NOMO-1 treated with DMSO at 0.1 percent for 48 hours (cell line): Measurements from ENCODE around the gene CST4.
"Not testable (repeated sequence)": the region's sequence is repeated elsewhere in the genome, so short reads cannot be mapped to it uniquely, and the experiment has no call there.

ENCODE experiments used
- DNase-seq: peaks from one replicate; lab custom pipeline; 2025; ENCODE audit not compliant: unreplicated experiment; lab: John Stamatoyannopoulos, UW

Gene CST4

GRCh38 chr20:23688684-23689398 lies at the start of gene CST4:
TSS of gene CST4 (minus strand) at chr20:23689038. CDS start at chr20:23688969, 69 bp downstream.
- DNase-seq, result not testable (repeated sequence)

GRCh38 chr20:23735391-23735790 lies 46.6 kb upstream of the CST4 start:
- DNase-seq, result not testable (repeated sequence)

- not testable (repeated sequence) for DNase-seq
Observed at GRCh38 chr20:23734949-23735348, 46.1 kb upstream of the CST4 start.

- not testable (repeated sequence) for DNase-seq
Observed at GRCh38 chr20:23734440-23734839, 45.6 kb upstream of the CST4 start.

- no peak for DNase-seq
Observed at GRCh38 chr20:23727016-23727415, 38.2 kb upstream of the CST4 start.

GRCh38 chr20:23725102-23725501 lies 36.3 kb upstream of the CST4 start:
- DNase-seq, result no peak

GRCh38 chr20:23723659-23724307 lies 34.9 kb upstream of the CST4 start:
- not testable (repeated sequence) for DNase-seq

GRCh38 chr20:23722851-23723250 lies 34.0 kb upstream of the CST4 start:
- not testable (repeated sequence) for DNase-seq

GRCh38 chr20:23721962-23722361 lies 33.1 kb upstream of the CST4 start:
- DNase-seq, result no peak

GRCh38 chr20:23719351-23719750 lies 30.5 kb upstream of the CST4 start:
- DNase-seq, result not testable (repeated sequence)

GRCh38 chr20:23711778-23712177 lies 22.9 kb upstream of the CST4 start:
- DNase-seq, result not testable (repeated sequence)

GRCh38 chr20:23710771-23711170 lies 21.9 kb upstream of the CST4 start:
- DNase-seq, result no peak

GRCh38 chr20:23705895-23706294 lies 17.1 kb upstream of the CST4 start:
- no peak for DNase-seq

- DNase-seq, result no peak
Observed at GRCh38 chr20:23702021-23702420, 13.2 kb upstream of the CST4 start.

- no peak for DNase-seq
Observed at GRCh38 chr20:23700931-23701330, 12.1 kb upstream of the CST4 start.

- DNase-seq, result no peak
Observed at GRCh38 chr20:23697947-23698346, 9.1 kb upstream of the CST4 start.

- not testable (repeated sequence) for DNase-seq
Observed at GRCh38 chr20:23695068-23695395, 6.2 kb upstream of the CST4 start.

- not testable (repeated sequence) for DNase-seq
Observed at GRCh38 chr20:23694178-23695067, 5.6 kb upstream of the CST4 start.

- DNase-seq, result not testable (repeated sequence)
Observed at GRCh38 chr20:23692725-23693619, 4.1 kb upstream of the CST4 start.

- no peak for DNase-seq
Observed at GRCh38 chr20:23691675-23692074, 2.8 kb upstream of the CST4 start.

- no peak for DNase-seq
Observed at GRCh38 chr20:23690581-23690980, 1.7 kb upstream of the CST4 start.
